GM06990 (cell line): ENCODE data around the gene KCNQ2.

ENCODE experiments used
- DNase-seq: peaks from one replicate; pipeline ENCODE4 v3.0.0-alpha.2; 2011; ENCODE audit not compliant: insufficient read length; ENCODE audit errors: extremely low read depth
- H3K27me3 ChIP-seq: replicated peaks from 2 replicates; pipeline ENCODE4 v1.6.0; 2011; ENCODE audit warnings: low read length; ENCODE audit not compliant: control insufficient read depth, insufficient read depth
- H3K36me3 ChIP-seq: 2 replicates; pipeline ENCODE4 v1.5.1; 2011; ENCODE audit warnings: low read length; ENCODE audit not compliant: control insufficient read depth, insufficient read depth
- H3K4me3 ChIP-seq: replicated peaks from 2 replicates; pipeline ENCODE4 v1.5.1; 2011; ENCODE audit warnings: low read depth, mild to moderate bottlenecking, control low read depth, low read length
- TF ChIP-seq, protein P1 (sequence below): IDR thresholded peaks from 2 replicates; pipeline ENCODE4 v1.5.1; 2011; ENCODE audit warnings: low read length, control low read depth, mild to moderate bottlenecking, inconsistent platforms; ENCODE audit not compliant: insufficient read depth, poor library complexity, severe bottlenecking

KCNQ2 gene

DNA sequence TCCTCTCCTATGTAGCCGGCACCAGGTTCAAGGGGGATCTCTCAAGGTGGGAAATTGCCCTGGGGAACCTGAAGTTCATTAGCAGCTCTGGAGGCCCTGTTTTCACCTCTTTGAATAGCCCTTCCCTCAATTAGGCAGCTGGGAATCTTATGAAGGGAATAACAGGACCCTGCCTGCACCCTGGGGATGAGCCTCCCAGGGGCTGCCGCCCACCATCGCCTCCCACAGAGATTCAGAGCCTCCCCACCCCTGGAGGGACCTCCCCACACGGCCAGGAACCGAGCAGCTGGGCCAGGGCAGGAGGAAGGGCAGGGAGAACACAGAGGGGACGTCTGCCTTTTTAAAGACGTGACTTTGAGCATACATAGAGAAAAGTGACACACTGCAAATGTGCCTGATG lies 31.1 kb upstream of the KCNQ2 start:
- no peak overlapping the region for H3K4me3 ChIP-seq
- DNase-seq, result no peak
- H3K27me3 ChIP-seq, result no peaks in the 10 kb centered on the region
- TF ChIP-seq, protein P1, sequence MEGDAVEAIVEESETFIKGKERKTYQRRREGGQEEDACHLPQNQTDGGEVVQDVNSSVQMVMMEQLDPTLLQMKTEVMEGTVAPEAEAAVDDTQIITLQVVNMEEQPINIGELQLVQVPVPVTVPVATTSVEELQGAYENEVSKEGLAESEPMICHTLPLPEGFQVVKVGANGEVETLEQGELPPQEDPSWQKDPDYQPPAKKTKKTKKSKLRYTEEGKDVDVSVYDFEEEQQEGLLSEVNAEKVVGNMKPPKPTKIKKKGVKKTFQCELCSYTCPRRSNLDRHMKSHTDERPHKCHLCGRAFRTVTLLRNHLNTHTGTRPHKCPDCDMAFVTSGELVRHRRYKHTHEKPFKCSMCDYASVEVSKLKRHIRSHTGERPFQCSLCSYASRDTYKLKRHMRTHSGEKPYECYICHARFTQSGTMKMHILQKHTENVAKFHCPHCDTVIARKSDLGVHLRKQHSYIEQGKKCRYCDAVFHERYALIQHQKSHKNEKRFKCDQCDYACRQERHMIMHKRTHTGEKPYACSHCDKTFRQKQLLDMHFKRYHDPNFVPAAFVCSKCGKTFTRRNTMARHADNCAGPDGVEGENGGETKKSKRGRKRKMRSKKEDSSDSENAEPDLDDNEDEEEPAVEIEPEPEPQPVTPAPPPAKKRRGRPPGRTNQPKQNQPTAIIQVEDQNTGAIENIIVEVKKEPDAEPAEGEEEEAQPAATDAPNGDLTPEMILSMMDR, result no peak
- H3K36me3 ChIP-seq, result no peaks in the 10 kb centered on the region

DNA sequence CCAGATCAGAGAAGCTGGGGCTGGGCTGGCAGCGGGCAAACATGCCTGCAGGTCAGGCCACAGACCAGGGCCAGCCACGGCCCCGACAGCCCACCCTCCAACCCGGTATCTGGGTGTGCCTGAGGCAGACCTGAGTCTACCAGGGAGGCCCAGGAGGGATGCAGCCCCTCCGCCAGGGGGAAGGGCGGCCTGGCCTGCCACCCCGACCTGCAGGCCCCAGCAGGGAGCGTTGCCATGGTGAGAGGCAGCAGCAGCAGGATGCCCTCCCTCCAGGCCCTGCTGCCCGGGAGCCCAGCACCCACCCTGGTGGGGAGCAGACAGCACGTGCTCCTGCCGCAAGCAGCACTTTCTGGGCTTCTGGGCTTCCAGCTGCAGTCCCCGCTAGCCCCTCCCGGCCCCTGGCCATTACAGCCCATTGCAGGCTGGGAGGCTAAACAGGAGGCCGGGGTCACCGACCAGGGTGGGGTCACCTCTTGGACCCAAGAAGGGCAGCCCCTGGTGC lies 30.3 kb upstream of the KCNQ2 start:
- Histone ChIP-seq H3K27me3 (no peaks in the 10 kb centered on the region; the same call in 1 of the 2 replicates), H3K4me3 (no peak overlapping the region), H3K36me3 (no peaks in the 10 kb centered on the region)
- no peak for DNase-seq
- TF ChIP-seq, protein P1, result no peak

- no peak overlapping the region for H3K4me3 ChIP-seq
- H3K27me3 ChIP-seq, result no peaks in the 10 kb centered on the region; the same call in 1 of the 2 replicates
- TF ChIP-seq, protein P1, result no peak
- H3K36me3 ChIP-seq, result no peaks in the 10 kb centered on the region
- DNase-seq, result no peak
Measured at GRCh38 chr20:63501818-63502670, 29.6 kb upstream of the KCNQ2 start.

DNA sequence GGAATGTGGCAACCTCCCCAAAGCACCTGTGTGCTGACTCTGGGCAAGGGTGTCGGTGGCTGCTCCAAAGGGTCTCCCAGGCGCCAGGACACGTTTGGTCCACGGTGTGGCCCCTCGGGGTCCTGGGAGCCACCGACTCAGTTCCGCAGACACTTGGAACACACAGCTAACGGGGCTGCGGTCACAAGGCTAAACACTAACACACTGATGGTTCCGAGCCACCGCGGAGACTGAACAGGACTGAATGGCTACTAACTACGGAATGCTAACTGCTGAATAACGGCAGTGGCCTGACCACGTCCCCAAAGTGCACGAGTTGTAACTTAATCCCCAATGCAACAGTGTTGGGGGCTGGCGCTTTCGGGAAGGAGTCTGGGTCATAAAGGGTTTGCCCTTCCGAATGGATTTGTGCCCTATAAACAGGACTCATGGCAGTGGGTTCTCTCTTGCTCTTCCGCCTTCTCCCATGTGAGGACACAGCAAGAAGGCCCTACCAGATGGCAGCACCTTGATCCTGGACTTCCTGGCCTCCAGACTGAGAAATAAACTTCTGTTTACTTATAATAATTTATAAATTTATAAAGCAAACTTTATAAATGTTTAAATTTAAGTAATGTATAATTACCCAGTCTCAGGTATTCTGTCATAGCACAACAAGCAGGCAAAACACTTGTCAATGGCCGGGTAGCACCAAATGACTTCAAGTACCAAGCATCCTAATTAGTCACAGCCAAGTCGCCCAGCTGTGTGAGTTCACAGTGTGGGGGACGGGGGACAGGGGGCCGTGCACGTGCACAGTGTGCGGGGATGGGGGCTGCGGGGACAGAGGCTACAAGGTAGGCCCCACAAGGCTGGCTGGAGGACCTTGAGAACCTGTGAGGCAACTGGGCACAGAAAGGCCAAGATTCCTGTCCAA lies 28.7 kb upstream of the KCNQ2 start:
- no peaks in the 10 kb centered on the region; the same call in 1 of the 2 replicates for H3K27me3 ChIP-seq
- H3K4me3 ChIP-seq, result no peak overlapping the region
- TF ChIP-seq, protein P1, result no peak
- no peaks in the 10 kb centered on the region for H3K36me3 ChIP-seq
- DNase-seq, result no peak

DNA sequence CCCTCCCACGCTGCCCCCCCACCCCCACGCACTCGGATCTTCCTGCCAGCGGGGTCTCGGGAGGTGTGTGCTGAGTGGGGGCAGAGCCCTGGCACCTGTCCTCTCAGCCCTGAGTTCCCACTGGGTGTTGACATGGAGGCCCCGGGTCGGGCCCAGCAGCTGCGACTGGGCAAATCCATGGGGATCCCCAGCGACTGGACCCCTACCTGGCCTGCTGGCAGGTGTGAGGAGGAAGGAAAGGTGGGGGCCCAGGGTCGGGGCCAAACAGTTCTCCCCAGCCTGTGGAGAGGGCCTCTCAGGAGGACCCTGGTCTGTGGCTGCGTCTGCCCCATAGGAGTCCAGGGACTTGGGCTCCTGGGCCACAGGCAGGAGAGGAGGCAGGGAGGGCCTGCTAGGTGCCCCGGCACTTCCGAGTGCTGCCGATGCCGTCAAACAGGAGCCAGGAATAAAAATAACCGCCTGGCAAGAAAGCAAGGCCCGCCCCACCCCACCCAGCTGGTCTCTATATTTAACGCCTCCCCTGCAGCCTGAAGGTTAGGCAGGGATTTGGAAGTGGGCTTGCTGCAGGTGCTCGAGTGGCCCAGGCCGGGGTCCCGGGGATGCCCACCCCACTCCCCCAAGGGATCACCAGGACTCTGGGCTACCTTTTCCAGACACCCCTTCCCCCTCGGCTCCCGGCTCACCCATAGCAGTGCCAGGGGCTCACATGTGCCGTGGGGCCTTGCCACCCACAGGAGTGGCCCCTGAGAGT lies 27.9 kb upstream of the KCNQ2 start:
- Histone ChIP-seq H3K4me3 (no peak overlapping the region), H3K27me3 (no peaks in the 10 kb centered on the region; the same call in 1 of the 2 replicates), H3K36me3 (no peaks in the 10 kb centered on the region)
- no peak for DNase-seq
- TF ChIP-seq, protein P1, result no peak
